Measurements from ENCODE around the gene NOL6. TPM values are rescaled to one million over a fixed set of nuclear protein-coding genes. Genes with fewer than 3 reads are reported as not detected.

Gene NOL6
- total and polyA plus RNA-seq, 2 of the 13 experiments (the other 11 are each of a cell fraction or from before 2014, with no cell fraction given) = 17.0 to 30.2 TPM

DNA sequence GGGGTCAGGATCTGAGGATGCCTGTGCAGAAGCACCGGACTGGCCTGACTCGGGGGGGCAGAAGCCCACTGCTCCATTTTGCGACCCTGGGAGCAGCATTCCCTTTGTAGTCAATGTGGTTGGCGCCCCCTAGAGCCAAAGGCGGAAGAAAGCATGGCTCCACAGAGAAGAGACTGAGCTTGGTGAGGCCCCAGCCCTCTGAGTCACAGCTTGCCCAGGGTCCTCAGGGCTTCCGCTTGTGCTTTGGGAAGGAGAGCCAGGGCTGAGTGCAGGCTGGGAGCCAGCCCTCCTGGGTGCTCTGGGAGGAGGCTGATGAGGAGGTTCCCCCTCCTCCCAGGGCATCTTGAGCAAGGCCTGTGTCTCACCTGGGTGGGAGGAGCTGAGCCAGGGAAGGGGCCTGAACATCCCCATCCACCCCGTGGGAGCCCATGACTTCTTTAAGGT lies 20.9 kb downstream of the NOL6 start (continued):
- TF ChIP-seq KIAA2018 (CRISPR knock-in tag; IDR thresholded peaks at IDR 0.05; ENCODE audit: borderline replicate concordance) (no peak), PTBP1 (IDR thresholded peaks at IDR 0.05; ENCODE audit: low read depth, low read length, poor library complexity, severe bottlenecking) (no peak), MIER2 (CRISPR knock-in tag; IDR thresholded peaks at IDR 0.05) (no peak), ZNF530 (CRISPR knock-in tag; IDR thresholded peaks at IDR 0.05; ENCODE audit: low read depth) (no peak), LRRFIP1 (CRISPR knock-in tag; conservative IDR thresholded peaks at IDR 0.05) (no peak), ZBTB7B (CRISPR knock-in tag; IDR thresholded peaks at IDR 0.05) (peak; percentile 49; the same call in 1 of the 2 replicates), SIX4 (CRISPR knock-in tag; IDR thresholded peaks at IDR 0.05) (no peak), ZNF850 (CRISPR knock-in tag; conservative IDR thresholded peaks at IDR 0.05) (no peak), ZSCAN21 (CRISPR knock-in tag; IDR thresholded peaks at IDR 0.05; ENCODE audit: borderline replicate concordance) (no peak; the same call in 1 of the 2 replicates), TEAD3 (CRISPR knock-in tag; optimal IDR thresholded peaks at IDR 0.05; ENCODE audit: borderline replicate concordance) (peak; percentile 44), WIZ (CRISPR knock-in tag; IDR thresholded peaks at IDR 0.05) (no peak), RARA (CRISPR knock-in tag; IDR thresholded peaks at IDR 0.05) (0 out of 2 replicates have a peak, but pooled peaks have one; percentile 18), ELF1 (CRISPR knock-in tag; IDR thresholded peaks at IDR 0.05) (peak; percentile 63), GLI4 (CRISPR knock-in tag; IDR thresholded peaks at IDR 0.05; ENCODE audit: borderline replicate concordance) (no peak)
- TF ChIP-seq, protein P1, sequence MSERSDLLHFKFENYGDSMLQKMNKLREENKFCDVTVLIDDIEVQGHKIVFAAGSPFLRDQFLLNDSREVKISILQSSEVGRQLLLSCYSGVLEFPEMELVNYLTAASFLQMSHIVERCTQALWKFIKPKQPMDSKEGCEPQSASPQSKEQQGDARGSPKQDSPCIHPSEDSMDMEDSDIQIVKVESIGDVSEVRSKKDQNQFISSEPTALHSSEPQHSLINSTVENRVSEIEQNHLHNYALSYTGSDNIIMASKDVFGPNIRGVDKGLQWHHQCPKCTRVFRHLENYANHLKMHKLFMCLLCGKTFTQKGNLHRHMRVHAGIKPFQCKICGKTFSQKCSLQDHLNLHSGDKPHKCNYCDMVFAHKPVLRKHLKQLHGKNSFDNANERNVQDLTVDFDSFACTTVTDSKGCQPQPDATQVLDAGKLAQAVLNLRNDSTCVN (CRISPR knock-in tag; IDR thresholded peaks at IDR 0.05; ENCODE audit: borderline replicate concordance) = no peak
- TF ChIP-seq, protein P2, sequence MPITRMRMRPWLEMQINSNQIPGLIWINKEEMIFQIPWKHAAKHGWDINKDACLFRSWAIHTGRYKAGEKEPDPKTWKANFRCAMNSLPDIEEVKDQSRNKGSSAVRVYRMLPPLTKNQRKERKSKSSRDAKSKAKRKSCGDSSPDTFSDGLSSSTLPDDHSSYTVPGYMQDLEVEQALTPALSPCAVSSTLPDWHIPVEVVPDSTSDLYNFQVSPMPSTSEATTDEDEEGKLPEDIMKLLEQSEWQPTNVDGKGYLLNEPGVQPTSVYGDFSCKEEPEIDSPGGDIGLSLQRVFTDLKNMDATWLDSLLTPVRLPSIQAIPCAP (CRISPR knock-in tag; IDR thresholded peaks at IDR 0.05; ENCODE audit: low read depth) = 0 out of 2 replicates have a peak, but pooled peaks have one; percentile 41

Data from HepG2 (cell line).